GM21576 (cell line): ENCODE measurements around the gene FBXO21.
"Not testable (repeated sequence)": the region's sequence is repeated elsewhere in the genome, so short reads cannot be mapped to it uniquely, and the experiment has no call there.

Experiments
- ATAC-seq: cut with Tn5 transposase; IDR thresholded peaks from one replicate; pipeline ENCODE4 v1.9.1; 2021; ENCODE audit warnings: mild to moderate bottlenecking, moderate library complexity; ENCODE audit not compliant: unreplicated experiment

FBXO21 gene, protein sequence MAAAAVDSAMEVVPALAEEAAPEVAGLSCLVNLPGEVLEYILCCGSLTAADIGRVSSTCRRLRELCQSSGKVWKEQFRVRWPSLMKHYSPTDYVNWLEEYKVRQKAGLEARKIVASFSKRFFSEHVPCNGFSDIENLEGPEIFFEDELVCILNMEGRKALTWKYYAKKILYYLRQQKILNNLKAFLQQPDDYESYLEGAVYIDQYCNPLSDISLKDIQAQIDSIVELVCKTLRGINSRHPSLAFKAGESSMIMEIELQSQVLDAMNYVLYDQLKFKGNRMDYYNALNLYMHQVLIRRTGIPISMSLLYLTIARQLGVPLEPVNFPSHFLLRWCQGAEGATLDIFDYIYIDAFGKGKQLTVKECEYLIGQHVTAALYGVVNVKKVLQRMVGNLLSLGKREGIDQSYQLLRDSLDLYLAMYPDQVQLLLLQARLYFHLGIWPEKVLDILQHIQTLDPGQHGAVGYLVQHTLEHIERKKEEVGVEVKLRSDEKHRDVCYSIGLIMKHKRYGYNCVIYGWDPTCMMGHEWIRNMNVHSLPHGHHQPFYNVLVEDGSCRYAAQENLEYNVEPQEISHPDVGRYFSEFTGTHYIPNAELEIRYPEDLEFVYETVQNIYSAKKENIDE

GRCh38 chr12:117190210-117190781, at the start of gene FBXO21:
TSS of gene FBXO21 (minus strand) at chr12:117190470. CDS start at chr12:117190456, 14 bp downstream.
- ATAC-seq, result peak; percentile 95

DNA sequence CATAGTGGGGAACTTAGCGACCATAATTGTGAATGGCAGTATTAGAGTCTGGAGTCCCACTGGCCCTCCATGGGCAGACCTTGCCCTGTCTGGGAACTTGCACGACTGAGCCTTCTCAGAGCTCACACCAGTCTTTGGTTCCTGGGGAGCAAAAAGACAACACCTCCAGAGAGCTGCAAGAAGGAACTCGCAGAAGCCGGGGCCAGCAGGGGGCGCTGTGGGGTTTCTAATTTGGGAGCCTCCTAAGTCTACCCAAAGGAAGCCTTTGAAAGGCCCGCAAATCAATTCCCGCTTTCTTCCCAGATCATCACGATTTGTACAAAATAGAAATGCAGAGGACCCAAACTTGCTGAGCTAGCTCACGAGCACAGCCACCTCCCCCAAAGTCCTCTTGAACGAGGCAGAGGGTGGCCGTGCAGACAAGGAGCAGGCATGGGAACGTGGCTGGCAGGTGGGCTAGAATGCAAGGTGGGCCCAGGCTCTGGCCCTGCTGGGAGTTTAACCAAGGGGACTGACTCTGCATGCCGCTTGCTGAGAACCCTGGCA, 46.3 kb upstream of the FBXO21 start:
- no peak for ATAC-seq

- ATAC-seq, result no peak
These were observed 45.0 kb upstream of the FBXO21 start for GRCh38 chr12:117235261-117235660.

DNA sequence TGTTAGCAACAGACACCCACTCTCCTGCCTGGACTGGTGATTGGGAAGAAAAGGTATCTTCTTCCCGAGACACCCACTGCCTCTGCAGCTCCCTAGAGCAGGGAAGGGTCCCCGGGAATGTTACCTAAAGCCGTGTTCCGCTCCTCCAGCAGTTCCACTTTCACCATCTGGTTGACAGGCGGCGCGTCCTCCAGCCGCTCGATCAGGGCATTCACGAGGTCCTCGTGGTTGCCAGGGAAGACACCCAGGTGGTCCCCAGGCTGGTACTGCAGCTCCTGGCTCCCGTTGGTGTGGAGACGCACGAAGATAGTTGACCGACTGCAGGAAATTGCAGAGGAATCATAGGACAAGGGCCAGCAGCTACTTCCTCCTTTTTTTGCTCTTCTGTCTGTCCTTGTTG, 44.2 kb upstream of the FBXO21 start:
- no peak for ATAC-seq

DNA sequence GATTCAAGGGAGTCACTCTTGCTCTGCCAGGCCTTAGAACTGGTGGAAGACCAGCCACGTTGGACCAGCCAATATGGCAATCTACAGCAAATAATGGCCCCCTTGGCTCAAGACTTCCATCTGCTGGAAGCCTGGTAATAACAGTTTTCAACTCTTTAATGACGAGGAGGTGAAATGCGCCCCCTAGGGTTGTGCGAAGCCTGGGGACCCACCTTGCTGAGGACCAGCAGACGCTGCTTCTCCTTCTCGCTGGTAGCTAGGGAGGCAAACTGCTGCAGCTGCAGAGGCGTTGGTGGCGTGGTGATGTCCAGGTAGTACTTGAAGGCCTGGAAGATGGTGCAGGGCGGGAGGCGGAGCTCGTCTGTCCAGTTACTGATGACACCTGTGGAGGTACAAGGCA, 41.5 kb upstream of the FBXO21 start:
- no peak for ATAC-seq

- no peak for ATAC-seq
These were observed 38.0 kb upstream of the FBXO21 start for GRCh38 chr12:117228239-117228638.

DNA sequence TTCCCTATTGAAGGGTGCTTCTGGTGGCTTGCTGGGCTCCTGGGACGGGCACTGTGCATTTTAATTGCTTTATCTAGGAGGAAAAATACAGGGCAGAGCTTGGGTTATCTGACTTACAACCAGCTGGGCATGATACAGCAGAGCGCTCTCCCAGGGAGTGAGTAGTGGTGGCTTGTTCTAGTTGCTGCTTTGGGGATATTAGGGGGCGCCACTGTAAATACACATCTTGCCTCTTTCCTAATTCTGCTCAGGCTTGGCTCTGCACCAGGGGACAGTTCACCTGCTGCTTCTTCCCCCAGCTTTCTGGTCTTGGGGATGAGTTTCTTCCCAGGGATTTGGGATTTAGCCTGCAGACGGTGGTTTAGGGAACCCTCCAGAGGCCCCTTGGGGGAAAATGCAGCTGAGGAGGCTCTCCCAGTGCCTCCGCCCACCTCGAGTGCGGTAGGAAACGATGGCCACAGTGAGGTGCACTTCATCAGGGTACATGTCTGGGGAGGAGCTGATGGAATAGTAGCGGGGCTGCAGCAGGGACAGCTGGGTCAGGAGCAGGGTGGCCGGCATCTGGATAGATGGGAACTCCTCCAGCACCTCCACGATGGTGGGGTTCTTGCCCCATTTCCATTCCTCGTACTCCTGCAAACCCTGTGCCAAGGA, 36.9 kb upstream of the FBXO21 start:
- ATAC-seq, result no peak

DNA sequence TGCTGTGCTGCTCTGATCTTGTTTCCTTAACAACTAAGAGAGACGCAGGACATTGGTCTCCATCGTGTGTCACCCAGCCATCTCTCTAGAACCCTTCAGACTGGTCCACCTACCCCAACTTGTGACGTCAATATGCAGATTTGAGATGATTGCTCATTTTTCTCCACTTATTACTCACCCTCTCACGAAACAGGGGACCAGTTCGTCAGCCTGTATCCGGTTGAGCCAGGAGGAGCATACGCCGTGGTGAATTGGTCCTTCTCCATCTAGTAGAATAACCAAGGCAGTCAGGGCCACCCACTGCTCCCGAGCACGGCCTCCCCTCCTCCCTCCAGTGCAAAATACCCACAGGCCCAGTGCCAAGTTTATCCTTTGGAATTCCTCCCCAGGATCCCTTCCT, 36.2 kb upstream of the FBXO21 start:
- no peak for ATAC-seq

GRCh38 chr12:117225179-117225578, 34.9 kb upstream of the FBXO21 start:
- no peak for ATAC-seq

DNA sequence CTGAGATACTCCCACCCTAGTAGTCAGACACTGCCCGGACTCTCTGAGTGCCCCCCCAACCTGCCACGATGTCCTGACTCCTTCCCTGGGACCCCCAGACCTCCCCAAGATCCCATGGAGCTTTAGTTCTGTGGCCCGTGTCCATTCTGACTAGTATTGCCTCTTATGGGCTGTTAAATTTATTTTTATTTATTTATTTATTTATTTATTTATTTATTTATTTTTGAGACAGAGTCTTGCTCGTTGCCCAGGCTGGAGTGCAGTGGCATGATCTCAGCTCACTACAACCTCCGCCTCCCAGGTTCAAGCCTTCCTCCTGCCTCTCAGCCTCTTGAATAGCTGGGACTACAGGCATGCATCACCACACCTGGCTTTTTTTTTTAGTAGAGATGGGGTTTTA, 30.7 kb upstream of the FBXO21 start:
- ATAC-seq, result not testable (repeated sequence)

DNA sequence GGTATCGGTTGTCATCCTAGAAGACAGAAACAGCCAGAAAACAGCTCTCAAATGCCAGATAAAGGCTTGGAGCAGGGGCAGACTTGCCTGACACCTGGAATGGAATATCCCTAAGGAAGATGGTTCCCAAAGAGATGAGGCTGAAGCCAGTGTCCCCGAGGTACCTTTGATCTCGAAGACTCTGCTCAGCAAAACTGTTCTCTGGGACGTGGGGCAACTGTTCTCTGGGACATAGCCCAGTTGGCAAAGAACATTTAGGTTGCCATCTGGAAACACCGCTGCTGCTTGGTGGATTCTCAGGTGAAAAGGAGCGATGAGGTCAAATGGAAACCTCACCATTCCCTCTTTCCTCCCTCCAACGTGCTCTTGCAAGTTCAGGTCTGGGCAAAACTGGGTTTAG, 27.9 kb upstream of the FBXO21 start:
- ATAC-seq, result no peak

DNA sequence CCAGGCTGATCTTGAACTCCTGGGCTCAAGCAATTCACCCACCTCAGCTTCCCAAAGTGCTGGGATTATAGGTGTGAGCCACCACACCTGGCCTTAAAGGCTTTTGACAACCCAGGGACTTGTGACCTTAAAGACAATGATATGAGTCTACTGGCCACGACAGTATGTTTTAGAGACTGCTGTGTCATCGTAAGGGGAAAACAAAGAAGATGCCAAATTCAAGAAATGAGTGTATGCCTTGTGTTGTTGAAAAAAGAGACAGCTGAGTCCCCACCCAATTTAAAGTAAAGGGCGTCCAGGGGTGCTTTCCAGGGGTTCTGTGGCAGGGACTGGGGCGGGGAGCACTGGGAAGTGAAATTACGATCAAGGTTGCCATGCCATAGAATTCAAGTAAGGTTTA, 26.4 kb upstream of the FBXO21 start:
- ATAC-seq, result no peak

- no peak for ATAC-seq
These were observed 24.5 kb upstream of the FBXO21 start for GRCh38 chr12:117214797-117215196.

DNA sequence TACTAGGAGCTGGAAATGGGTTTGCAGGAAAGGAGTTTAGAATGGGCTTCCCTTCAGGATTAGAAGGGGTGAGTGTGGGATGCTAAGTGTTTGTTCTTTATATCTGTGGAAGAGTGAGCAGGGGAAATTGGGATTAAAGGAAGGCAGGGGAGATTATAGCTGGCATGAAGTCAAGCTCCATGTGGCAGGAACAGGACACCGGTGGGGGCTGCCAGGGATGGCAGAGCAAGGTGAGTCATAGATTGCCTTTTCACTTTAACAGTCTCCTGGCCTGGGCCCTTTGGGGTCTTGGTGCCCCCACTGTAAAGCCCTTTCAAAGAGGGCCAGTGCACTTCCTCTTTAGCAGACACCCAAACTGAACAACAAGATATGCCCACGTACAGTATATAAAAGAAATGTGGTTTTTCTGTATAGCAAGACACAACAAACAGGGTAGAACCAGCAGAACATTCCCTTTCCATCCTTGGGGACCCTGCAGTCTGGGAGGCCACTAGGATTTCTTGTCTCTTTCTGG, 23.1 kb upstream of the FBXO21 start:
- no peak for ATAC-seq

DNA sequence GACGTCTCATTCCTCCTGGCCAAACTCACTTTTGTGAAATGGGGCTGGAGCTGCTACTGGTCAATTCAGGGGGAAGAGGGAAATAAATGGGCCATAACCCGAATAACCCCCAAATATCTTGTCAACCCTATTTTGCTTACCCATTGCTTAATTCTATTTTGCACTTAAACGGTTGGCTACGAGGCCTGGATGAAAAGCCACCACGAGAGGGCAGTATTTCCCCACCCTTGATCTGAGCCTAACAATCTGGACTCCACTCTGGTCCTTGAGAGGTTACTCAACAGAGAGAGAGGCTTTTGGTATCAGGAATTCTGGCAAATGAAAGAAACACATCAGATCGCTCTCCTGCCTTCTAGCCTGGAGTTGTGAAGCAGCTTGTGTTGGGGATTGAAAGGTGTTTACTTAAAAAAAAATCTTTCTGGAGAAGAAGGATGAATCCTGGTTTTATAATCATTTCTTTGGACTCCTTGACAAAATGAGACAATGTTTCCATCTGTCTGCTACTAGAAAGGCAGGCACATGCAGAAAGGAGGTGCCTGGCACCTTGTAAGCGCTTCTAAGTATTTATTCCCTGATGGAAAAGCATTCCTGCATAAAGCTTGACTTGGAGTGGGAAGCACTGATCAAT, 22.4 kb upstream of the FBXO21 start:
- no peak for ATAC-seq

- no peak for ATAC-seq
These were observed 20.1 kb upstream of the FBXO21 start for GRCh38 chr12:117210266-117210918.

DNA sequence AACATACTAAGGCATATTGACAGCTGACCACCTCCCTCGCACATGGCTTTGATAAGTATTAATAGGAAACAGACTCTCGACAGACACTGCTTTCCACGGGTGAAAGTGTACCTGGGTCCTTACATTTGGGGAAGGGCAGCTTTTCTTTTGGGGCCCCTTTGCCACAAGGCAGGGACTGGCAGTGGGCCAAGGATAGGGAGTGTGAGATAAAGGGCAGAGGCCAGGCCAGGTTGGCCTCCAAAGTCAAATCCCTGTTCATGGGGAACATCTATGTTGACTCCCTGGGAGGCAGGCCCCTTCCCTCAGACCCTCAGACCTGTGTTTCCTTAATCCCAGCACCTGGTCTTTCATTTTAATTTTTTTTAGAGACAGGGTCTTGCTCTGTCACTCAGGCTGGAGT, 19.4 kb upstream of the FBXO21 start:
- no peak for ATAC-seq

DNA sequence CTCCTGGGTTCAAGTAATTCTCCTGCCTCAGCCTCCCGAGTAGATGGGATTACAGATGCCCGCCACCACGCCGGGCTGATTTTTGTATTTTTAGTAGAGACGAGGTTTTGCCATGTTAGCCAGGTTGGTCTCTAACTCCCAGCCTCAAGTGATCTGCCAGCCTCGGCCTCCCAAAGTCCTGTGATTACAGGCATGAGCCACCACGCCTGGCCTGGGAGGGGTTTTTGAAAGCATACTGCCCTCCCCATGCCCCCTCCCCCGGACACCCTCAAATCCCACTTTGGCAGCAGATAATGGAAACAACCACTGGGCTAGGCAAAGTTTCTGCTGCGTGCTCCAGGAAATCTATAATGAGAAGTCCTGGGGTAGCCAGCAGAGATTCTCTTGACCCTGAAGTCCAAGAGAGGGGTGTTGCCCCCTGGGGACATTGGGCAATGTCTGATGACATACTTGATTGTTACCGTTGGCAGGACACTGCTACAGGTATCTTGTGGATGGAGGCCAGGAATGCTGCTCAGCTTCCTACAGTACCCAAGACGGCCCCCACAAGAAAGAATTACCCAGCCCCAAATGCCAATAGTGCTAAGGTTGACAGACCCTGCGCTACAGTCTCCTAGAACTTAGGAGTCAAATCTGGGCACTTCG, 18.7 kb upstream of the FBXO21 start:
- no peak for ATAC-seq

DNA sequence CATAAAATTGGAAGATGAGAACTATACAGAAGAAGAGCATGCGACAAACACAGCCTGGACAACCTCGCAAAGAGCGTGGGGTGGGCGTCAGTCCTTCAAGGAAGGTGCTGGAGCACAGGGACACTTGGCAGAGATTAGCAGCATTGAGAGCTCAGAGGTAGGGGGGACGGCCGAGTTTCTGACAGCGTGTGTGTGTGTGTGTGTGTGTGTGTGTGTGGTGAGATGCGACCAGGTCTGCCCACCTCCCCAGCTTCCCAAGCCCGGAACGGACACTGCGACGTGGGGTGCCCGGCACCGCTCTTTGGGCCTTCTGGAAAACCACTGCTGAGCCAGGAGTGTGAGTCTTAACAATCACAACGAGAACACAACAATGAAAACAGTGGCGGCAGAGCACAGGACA, 17.9 kb upstream of the FBXO21 start:
- no peak for ATAC-seq

- ATAC-seq, result no peak
These were observed 17.4 kb upstream of the FBXO21 start for GRCh38 chr12:117207675-117208074.
